Neuron (in vitro differentiated cells): Measurements from ENCODE around the gene DDR2.

Experiments used
- H2AFZ ChIP-seq: one replicate; pipeline ENCODE4 v1.6.1; 2013; ENCODE audit warnings: low read depth, mild to moderate bottlenecking, inconsistent platforms, low read length, moderate library complexity
- H3K27me3 ChIP-seq: one replicate; pipeline ENCODE4 v1.6.1; 2013; ENCODE audit warnings: low read length; ENCODE audit not compliant: insufficient read depth
- H3K36me3 ChIP-seq: one replicate; pipeline ENCODE4 v1.6.1; 2013; ENCODE audit warnings: low read length; ENCODE audit not compliant: insufficient read depth
- H3K4me1 ChIP-seq: one replicate; pipeline ENCODE4 v1.6.1; 2013; ENCODE audit warnings: low read length; ENCODE audit not compliant: insufficient read depth
- H3K4me3 ChIP-seq: 2 replicates; pipeline ENCODE4 v1.5.1; 2013; ENCODE audit warnings: mild to moderate bottlenecking, low read length, moderate library complexity
- H3K9me3 ChIP-seq: one replicate; pipeline ENCODE4 v1.6.1; 2013; ENCODE audit warnings: low read length

DDR2 gene

DNA sequence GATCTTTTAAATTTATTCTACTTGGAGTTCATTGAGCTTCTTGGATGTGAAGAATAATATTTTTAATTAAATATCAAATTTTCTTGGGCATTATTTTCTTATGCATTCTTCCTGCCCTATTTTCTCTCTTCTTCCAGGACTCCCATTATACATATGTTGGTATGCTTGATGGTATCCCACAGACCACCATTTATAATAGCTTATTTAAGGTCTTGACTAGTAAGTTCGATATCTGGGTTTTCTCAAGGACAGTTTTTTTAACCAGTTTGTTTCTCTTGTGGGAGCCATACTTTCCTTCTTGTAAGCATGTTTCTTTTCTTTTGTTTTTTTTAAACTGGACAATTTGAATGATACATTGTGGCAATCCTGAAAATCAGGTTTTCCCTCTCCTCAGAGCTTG is 15.4 kb upstream of the DDR2 start:
- no peak overlapping the region for H2AFZ ChIP-seq
- no peaks in the 10 kb centered on the region for H3K27me3 ChIP-seq
- H3K4me3 ChIP-seq = no peak overlapping the region
- H3K9me3 ChIP-seq = peaks cover 6% of the 10 kb centered on the region
- no peaks in the 10 kb centered on the region for H3K36me3 ChIP-seq
- H3K4me1 ChIP-seq = peaks cover 8% of the 10 kb centered on the region

DNA sequence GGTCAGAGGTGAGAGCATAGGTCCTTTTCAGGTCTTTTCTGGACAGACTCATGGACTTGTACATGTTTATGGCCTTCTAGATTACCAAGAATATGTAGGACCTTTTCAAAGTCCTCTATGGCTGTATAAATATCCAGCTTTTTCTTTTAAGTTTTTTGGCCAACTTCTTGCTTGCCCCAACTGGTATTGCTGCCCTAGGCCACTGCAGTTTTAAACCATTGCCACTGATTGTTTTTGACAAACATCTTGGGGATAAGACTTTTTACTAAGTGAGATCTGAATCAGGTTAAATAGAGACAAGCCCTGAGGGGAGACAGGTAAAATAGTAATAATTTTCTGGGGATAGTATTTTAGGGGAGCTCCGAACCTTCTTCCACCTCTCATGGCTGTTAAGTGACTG is 14.8 kb upstream of the DDR2 start:
- Histone ChIP-seq H2AFZ (no peak overlapping the region), H3K4me1 (peaks cover 6% of the 10 kb centered on the region), H3K36me3 (no peaks in the 10 kb centered on the region), H3K27me3 (no peaks in the 10 kb centered on the region), H3K4me3 (no peak overlapping the region), H3K9me3 (peaks cover 6% of the 10 kb centered on the region)

DNA sequence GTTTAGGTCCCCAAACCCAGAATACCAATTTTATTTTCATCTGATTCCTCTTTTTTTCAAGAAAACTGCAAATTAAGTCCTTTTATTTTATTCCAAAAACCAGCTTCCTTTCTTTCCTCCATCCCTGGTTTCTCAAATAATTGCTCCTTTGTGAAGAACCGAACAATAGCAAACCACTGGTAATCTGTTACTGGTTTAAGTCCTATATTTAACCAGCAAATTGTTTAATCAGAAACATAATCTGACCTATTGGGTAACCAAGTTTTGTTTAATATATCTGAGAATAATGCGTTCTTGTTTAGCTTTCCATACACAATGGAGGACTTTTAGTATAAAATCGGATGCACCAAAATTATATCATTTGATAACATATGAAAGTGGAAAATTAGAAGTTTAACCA is 13.2 kb upstream of the DDR2 start:
- Histone ChIP-seq H2AFZ (no peak overlapping the region), H3K4me3 (no peak overlapping the region), H3K27me3 (no peaks in the 10 kb centered on the region), H3K4me1 (no peaks in the 10 kb centered on the region), H3K9me3 (peaks cover 6% of the 10 kb centered on the region), H3K36me3 (no peaks in the 10 kb centered on the region)

DNA sequence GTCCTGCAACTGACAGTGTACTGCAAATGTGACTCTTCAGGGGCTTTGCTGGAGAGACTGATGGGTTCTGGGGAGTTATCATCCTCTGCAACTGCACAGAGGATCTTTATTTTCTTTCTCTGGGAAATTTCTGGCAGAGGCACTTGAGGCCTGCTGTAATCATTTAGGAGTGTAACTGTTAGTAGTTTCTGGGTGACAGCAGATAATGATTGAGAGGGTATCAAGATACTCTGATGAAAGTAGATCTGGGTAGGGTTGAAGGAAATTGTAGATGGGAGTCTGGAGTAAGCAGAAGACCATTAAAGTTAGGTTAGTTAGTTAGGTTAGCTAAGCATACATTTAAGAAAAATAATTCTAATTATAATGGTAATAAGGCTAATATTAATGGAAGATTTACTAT is 11.0 kb upstream of the DDR2 start:
- H3K36me3 ChIP-seq = no peaks in the 10 kb centered on the region
- H3K27me3 ChIP-seq = no peaks in the 10 kb centered on the region
- H3K4me1 ChIP-seq = no peaks in the 10 kb centered on the region
- no peak overlapping the region for H2AFZ ChIP-seq
- peaks cover 6% of the 10 kb centered on the region for H3K9me3 ChIP-seq
- H3K4me3 ChIP-seq = no peak overlapping the region

DNA sequence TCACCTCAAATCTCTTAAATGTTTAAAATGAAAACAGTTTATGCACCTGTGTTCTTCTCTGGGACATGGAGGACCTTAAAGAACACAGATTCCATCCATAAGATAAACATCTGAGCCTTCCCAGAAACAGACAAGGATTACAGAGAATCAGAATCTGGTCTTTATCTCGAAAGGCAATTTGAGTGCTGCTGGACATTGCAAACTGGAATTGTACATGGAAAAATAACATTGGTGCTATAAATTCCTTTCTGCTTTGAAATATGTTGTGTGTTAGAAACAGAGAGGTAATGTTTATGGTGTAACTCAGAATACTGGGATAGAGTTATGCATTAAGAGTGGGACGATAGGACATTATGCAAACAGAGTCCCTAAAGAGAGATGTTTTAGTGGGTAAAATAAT is 6.6 kb upstream of the DDR2 start:
- no peaks in the 10 kb centered on the region for H3K9me3 ChIP-seq
- no peak overlapping the region for H3K4me3 ChIP-seq
- no peaks in the 10 kb centered on the region for H3K27me3 ChIP-seq
- H3K4me1 ChIP-seq = no peaks in the 10 kb centered on the region
- H3K36me3 ChIP-seq = no peaks in the 10 kb centered on the region
- no peak overlapping the region for H2AFZ ChIP-seq

DNA sequence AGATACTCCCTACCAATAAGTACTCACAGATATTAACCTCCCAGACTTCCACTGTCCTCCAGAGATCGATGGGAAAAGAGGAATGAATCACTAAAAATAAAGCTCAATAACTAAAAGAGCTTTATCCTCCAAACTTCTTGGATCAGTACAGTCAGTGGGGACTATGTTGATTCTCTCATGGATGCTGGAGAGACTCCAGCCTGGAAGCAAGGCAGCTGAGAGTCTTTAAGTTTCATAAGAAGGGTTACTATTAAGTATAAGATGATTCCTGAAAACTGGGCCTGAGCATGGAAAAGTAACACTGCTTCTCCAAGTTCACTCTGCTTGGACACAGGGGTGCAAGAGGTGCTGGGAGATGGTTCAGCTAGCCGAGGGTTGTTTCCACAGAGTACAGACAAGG is 6.2 kb upstream of the DDR2 start:
- no peaks in the 10 kb centered on the region for H3K36me3 ChIP-seq
- no peak overlapping the region for H2AFZ ChIP-seq
- no peaks in the 10 kb centered on the region for H3K4me1 ChIP-seq
- H3K9me3 ChIP-seq = no peaks in the 10 kb centered on the region
- H3K27me3 ChIP-seq = no peaks in the 10 kb centered on the region
- H3K4me3 ChIP-seq = no peak overlapping the region

DNA sequence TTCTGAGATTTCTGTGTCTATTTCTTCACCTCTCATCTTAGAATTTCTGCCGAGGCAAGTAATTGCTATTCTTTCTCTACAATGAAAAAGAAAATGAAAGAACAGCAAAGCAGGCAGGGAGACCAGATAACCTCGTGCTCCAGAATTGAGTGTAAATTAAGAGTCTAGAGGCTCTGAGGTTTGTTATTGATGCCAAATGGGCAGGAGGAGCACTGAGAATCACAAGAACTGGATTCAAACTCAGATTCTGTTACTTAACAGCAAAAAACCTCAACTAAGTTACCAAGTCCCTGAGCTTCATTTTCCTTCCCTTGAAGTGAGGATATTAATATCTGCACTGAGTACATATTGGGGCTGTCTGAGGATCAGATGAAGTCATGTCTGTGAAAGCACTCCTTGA is 5.5 kb upstream of the DDR2 start:
- H3K36me3 ChIP-seq = no peaks in the 10 kb centered on the region
- no peak overlapping the region for H2AFZ ChIP-seq
- H3K4me1 ChIP-seq = no peaks in the 10 kb centered on the region
- H3K27me3 ChIP-seq = no peaks in the 10 kb centered on the region
- no peaks in the 10 kb centered on the region for H3K9me3 ChIP-seq
- no peak overlapping the region for H3K4me3 ChIP-seq

DNA sequence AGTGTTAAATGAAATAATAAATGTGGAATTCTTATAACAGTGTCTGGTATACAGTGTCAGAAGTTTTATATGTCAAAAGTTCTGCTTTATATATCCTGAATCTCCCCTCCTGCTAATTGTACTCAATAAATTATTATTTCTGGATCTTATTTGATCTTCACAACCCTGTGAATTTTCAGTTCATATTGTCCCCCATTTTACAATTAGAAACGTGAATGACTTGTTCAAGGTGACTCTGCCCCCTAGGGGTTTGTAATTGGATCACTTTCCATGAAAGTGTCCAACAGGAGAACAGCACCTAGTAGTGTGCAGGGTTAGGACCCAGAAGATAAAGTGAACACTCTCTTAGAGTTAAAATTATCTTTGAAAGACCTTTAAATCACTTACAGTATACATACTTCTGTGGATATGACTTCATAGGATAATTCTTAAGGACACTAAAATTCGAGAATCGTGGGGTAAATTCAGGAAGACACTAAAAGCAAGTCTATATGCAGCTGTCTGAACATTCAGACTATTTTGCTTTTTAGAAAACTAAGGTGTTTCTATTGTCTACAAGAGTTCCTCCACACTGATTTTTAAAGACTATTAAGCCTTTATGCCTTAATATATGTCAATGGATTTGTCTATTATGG is 4.5 kb upstream of the DDR2 start:
- H2AFZ ChIP-seq = no peak overlapping the region
- no peaks in the 10 kb centered on the region for H3K9me3 ChIP-seq
- no peak overlapping the region for H3K4me3 ChIP-seq
- no peaks in the 10 kb centered on the region for H3K4me1 ChIP-seq
- no peaks in the 10 kb centered on the region for H3K27me3 ChIP-seq
- H3K36me3 ChIP-seq = no peaks in the 10 kb centered on the region

DNA sequence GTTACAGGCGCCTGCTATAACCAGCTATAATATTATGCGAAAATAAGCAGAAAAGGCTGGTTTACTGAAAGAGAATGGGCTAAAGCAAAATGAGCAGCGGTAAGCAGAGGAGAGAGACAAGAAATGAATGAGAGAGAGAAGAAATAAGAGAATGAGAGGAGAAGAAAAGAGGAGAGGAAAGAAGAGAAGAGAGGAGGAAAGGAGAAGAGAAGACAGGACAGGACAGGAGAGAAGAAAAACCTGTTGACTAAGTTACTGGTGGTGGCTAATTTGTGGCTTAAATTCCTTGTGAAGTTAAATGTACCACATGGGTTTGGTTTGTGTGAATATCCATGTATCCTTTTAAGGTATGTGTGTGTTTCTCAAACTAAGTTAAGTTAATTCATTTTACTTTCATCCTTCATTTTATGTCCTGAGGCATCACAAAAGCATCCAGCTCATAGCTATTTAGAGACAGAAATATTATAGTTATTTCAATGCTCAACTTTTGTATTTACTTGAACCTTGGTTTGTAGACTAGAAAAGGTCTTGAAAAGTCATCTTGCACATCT is 3.1 kb upstream of the DDR2 start:
- Histone ChIP-seq H2AFZ (no peak overlapping the region), H3K36me3 (no peaks in the 10 kb centered on the region), H3K4me1 (no peaks in the 10 kb centered on the region), H3K4me3 (no peak overlapping the region), H3K9me3 (no peaks in the 10 kb centered on the region), H3K27me3 (no peaks in the 10 kb centered on the region)

DNA sequence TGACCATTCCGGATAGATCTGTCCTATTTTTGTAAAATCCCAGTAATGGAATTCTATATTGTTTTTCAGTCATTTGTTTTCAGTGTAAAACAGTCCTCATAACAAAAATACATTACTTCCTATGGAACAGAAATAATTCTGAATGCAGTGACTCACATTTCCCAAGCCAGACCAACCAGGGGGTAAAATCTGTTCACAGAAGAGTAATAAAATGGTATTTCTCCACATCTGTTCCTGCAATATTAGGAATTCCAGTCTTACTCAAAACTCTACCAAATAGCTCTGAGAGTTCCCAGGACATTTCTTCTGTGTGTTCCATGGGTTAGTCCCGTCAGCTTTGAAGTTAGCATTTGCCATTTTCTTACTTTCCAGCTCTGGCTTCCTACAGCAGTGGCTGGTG is 2.6 kb upstream of the DDR2 start:
- Histone ChIP-seq H2AFZ (no peak overlapping the region), H3K4me3 (no peak overlapping the region), H3K4me1 (no peaks in the 10 kb centered on the region), H3K27me3 (no peaks in the 10 kb centered on the region), H3K9me3 (no peaks in the 10 kb centered on the region), H3K36me3 (no peaks in the 10 kb centered on the region)

DNA sequence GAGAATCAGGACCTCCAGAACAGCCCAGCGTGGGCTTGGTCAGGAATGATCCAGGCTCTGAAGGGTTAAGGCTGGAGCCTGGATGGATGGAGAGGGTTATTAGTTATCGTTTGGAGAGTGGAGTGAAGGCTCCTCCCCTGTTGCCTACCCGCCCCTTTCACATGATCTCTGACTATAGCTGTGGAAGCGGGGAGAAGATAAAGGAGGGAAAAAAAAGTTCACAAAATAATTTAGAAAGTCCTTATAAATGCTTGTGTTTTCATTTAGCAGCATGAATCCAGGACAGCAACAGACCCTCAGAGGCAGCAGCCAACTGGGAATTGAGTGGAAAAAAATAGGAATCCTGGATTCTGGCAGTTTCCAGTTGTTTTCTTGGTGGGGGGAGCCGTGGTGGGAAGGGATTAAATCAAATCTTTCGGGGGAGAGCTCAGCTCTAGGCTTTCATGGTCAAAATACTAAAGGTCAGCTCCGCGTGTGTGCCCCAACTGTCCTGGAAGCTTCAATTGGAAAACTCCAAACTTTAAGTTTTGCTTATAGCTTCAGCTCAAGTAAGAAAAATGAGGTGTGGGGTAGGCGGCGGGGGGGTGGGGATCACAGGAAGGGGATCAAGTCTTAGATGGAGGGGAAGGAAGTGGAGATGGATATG is 595 bp upstream of the DDR2 start:
- no peaks in the 10 kb centered on the region for H3K9me3 ChIP-seq
- no peaks in the 10 kb centered on the region for H3K36me3 ChIP-seq
- no peaks in the 10 kb centered on the region for H3K4me1 ChIP-seq
- H2AFZ ChIP-seq = no peak overlapping the region
- no peaks in the 10 kb centered on the region for H3K27me3 ChIP-seq
- H3K4me3 ChIP-seq = no peak overlapping the region

DNA sequence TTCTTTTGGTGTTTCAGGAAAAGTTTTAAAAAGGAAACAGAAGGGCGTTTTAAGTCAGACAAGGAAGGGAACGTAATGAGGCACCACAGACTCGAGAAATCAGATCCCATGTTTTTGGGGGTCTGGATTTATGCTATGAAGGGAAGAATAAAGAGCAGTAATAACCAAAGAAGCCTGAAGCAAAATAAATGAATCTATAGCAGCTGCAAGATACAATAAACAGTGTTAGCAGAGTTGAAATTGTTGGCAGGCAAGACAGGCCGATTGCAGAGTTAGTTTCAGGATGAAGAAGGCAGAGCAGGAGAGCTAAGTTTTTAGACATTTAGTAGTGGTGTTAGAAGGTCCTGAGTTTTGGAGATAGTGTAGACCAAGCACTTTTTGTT is 425 bp downstream of the DDR2 start:
- no peak overlapping the region for H2AFZ ChIP-seq
- no peaks in the 10 kb centered on the region for H3K36me3 ChIP-seq
- no peaks in the 10 kb centered on the region for H3K27me3 ChIP-seq
- no peaks in the 10 kb centered on the region for H3K9me3 ChIP-seq
- H3K4me3 ChIP-seq = no peak overlapping the region
- no peaks in the 10 kb centered on the region for H3K4me1 ChIP-seq

DNA sequence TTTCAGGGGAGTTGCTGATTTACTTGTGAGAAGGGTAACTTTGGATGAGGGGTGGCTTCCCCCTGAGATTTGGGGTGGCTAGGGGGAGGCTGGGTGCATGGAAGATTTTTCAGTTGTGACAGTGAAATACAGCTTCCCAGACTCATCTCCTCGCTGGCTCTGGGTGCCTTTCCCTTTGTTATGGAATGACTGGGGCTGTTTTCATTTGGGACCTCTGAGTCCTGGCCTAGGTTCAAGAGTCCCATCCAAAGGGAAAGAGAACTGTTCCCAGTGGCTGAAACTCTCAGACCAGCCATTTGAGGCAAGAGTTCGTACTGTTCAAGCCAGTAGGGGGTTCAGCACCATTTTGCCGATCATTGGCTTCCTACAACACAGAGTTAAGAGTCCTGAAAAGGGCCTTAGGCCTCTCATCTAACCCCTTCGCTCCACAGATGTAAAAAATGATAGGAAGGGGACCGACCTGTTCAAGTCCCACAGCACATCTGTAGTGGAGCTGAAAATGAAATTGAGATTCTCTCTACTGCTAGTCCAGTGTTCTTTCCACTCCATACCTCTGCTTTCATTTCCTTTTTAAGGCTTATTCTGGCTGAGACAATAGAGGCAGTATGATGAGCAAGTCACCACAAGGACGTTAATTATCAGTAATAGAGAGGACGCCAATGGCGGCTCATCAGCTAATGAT is 958 bp downstream of the DDR2 start:
- Histone ChIP-seq H3K4me3 (no peak overlapping the region), H3K4me1 (no peaks in the 10 kb centered on the region), H3K36me3 (no peaks in the 10 kb centered on the region), H3K27me3 (no peaks in the 10 kb centered on the region), H3K9me3 (no peaks in the 10 kb centered on the region), H2AFZ (no peak overlapping the region)
